Fibroblast of lung (primary cell): ENCODE data around the gene ELMO1. TPM values are rescaled to one million over a fixed set of nuclear protein-coding genes. Genes with fewer than 3 reads are reported as not detected.

Experiments
- DNase-seq, 2 donors: peaks; one replicate each; pipeline versions ENCODE4 v3.0.0 to v3.0.0-alpha.2; 2010; ENCODE audit warnings: low read depth in 2 of 2
- H2AFZ ChIP-seq: 2 replicates; pipeline ENCODE4 v1.5.1; 2012; ENCODE audit warnings: low read length, control low read depth, inconsistent platforms
- H3K27ac ChIP-seq: 2 replicates; pipeline ENCODE4 v1.5.1; 2011; ENCODE audit warnings: low read length, control low read depth; ENCODE audit not compliant: insufficient read depth
- H3K27me3 ChIP-seq: 2 replicates; pipeline ENCODE4 v1.5.1; 2011; ENCODE audit warnings: mild to moderate bottlenecking, low read length; ENCODE audit not compliant: control insufficient read depth, insufficient read depth
- H3K36me3 ChIP-seq: 2 replicates; pipeline ENCODE4 v1.5.1; 2011; ENCODE audit warnings: low read length; ENCODE audit not compliant: control insufficient read depth, insufficient read depth
- H3K4me1 ChIP-seq: 2 replicates; pipeline ENCODE4 v1.5.1; 2011; ENCODE audit warnings: low read length; ENCODE audit not compliant: control insufficient read depth, insufficient read depth; ENCODE audit errors: extremely low read depth
- H3K4me2 ChIP-seq: 2 replicates; pipeline ENCODE4 v1.5.1; 2011; ENCODE audit warnings: low read length, control low read depth; ENCODE audit not compliant: insufficient read depth; ENCODE audit errors: extremely low read depth
- H3K4me3 ChIP-seq, 4 experiments: fragments of 200-600 bp in 1 of 4; sonication (generic) in 1 of 4; replicated peaks in 1 of 4; 2 replicates each; pipeline ENCODE4 v1.5.1; 2011 to 2016; ENCODE audit warnings: low read length in 4 of 4, low read depth in 3 of 4, mild to moderate bottlenecking in 3 of 4, control low read depth in 2 of 4, inconsistent platforms in 1 of 4, mixed read lengths in 1 of 4; ENCODE audit not compliant: insufficient read depth in 1 of 4; ENCODE audit errors: control extremely low read depth in 1 of 4
- H3K79me2 ChIP-seq: 2 replicates; pipeline ENCODE4 v1.5.1; 2012; ENCODE audit warnings: mild to moderate bottlenecking, low read length, inconsistent platforms; ENCODE audit not compliant: control insufficient read depth, insufficient read depth
- H3K9ac ChIP-seq: 2 replicates; pipeline ENCODE4 v1.5.1; 2011; ENCODE audit warnings: mild to moderate bottlenecking, low read length, control low read depth; ENCODE audit not compliant: insufficient read depth
- H3K9me3 ChIP-seq: 2 replicates; pipeline ENCODE4 v1.5.1; 2012; ENCODE audit warnings: low read depth, low read length; ENCODE audit not compliant: control insufficient read depth, insufficient read depth
- H4K20me1 ChIP-seq: 2 replicates; pipeline ENCODE4 v1.5.1; 2011; ENCODE audit warnings: low read length; ENCODE audit not compliant: control insufficient read depth, insufficient read depth; ENCODE audit errors: extremely low read depth
- EZH2 ChIP-seq: IDR thresholded peaks from 2 replicates; pipeline ENCODE4 v1.5.1; 2012; ENCODE audit warnings: low read length, control low read depth, mild to moderate bottlenecking; ENCODE audit errors: missing control alignments
- polyA plus RNA-seq, 2 donors: library from polyadenylated mRNA; depleted of rRNA in 1 of 2; stranded (reverse) in 1 of 2; unstranded in 1 of 2; fragments of >200 nt; gene quantifications; 2 replicates each; pipeline ENCODE4 v1.2.1, GENCODE V29; 2011 to 2012; ENCODE audit warnings: missing spikeins in 1 of 2
- total RNA-seq: library from RNA; depleted of rRNA; stranded (reverse); fragments of >200 nt; gene quantifications from 2 replicates; pipeline ENCODE4 v1.2.1, GENCODE V29; 2014
- TF ChIP-seq, protein P1 (sequence below), 2 donors: IDR thresholded peaks in 1 of 2; conservative IDR thresholded peaks in 1 of 2; 1 replicate in 1 of 2; 2 replicates in 1 of 2; pipeline ENCODE4 v1.5.1; 2011 to 2012; ENCODE audit warnings: low read length in 2 of 2, control low read depth in 1 of 2, inconsistent platforms in 1 of 2, low read depth in 1 of 2, mild to moderate bottlenecking in 1 of 2

The ELMO1 gene
- total and polyA plus RNA-seq, 2 donors (not counting 1 experiment from before 2014, with no cell fraction given): 0.50 TPM; not detected in 1

DNA sequence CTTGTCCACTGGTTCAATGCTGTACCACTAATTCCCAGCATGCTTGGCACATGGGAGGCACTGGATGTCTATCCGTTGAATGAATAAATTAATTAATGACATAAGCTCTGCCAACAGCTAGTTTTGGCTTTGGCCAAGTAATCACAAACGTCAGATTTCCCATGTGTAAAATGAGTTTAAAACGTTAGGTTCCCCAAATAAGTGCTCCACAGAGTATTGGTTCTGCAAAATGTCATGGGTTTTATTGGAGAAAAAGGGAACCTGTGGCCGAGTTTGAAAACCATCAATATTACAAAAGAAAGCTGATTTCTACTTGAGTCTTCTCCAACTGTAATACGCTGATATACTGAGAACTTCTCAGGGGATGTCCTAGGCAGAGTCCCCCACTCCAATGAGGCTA is 23.2 kb downstream of the ELMO1 start:
- Histone ChIP-seq H3K79me2 (no peaks in the 10 kb centered on the region), H2AFZ (no peak overlapping the region), H4K20me1 (no peaks in the 10 kb centered on the region), H3K36me3 (no peaks in the 10 kb centered on the region), H3K4me2 (no peak overlapping the region), H3K27ac (no peak overlapping the region), H3K4me1 (no peaks in the 10 kb centered on the region), H3K9ac (no peak overlapping the region), H3K4me3 (no peak overlapping the region), H3K27me3 (no peaks in the 10 kb centered on the region), H3K9me3 (no peaks in the 10 kb centered on the region)
- DNase-seq: no peak
- TF ChIP-seq EZH2: no peak
- TF ChIP-seq, protein P1, sequence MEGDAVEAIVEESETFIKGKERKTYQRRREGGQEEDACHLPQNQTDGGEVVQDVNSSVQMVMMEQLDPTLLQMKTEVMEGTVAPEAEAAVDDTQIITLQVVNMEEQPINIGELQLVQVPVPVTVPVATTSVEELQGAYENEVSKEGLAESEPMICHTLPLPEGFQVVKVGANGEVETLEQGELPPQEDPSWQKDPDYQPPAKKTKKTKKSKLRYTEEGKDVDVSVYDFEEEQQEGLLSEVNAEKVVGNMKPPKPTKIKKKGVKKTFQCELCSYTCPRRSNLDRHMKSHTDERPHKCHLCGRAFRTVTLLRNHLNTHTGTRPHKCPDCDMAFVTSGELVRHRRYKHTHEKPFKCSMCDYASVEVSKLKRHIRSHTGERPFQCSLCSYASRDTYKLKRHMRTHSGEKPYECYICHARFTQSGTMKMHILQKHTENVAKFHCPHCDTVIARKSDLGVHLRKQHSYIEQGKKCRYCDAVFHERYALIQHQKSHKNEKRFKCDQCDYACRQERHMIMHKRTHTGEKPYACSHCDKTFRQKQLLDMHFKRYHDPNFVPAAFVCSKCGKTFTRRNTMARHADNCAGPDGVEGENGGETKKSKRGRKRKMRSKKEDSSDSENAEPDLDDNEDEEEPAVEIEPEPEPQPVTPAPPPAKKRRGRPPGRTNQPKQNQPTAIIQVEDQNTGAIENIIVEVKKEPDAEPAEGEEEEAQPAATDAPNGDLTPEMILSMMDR (conservative IDR thresholded peaks at IDR 0.05 in 1 of 2, IDR thresholded peaks at IDR 0.05 in 1 of 2; ENCODE audit: low read depth in 1 of 2, low read length in 2 of 2): no peak

DNA sequence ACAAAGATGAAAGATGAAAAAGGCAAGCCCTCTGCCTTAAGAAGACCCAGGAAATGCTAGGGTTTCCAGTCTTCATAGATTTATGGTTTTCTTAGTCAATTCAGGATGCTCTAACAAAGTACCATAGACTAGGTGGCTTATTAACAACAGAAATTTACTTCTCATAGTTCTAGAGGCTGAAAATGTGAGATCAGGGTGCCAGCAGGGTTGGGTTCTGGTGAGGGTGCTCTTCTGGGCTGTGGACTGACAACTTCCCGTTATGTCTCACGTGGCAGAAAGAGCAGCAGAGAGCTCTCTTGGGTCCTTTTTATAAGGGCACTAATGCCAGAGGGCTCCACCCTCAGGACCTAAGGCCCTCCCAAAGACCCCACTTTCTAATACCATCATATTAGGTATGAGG is 23.7 kb downstream of the ELMO1 start:
- H4K20me1 ChIP-seq: no peaks in the 10 kb centered on the region
- no peak overlapping the region for H2AFZ ChIP-seq
- no peaks in the 10 kb centered on the region for H3K4me1 ChIP-seq
- H3K27ac ChIP-seq: no peak overlapping the region
- no peaks in the 10 kb centered on the region for H3K27me3 ChIP-seq
- no peak for DNase-seq
- TF ChIP-seq, protein P1 (conservative IDR thresholded peaks at IDR 0.05 in 1 of 2, IDR thresholded peaks at IDR 0.05 in 1 of 2; ENCODE audit: low read depth in 1 of 2, low read length in 2 of 2): no peak
- no peak for TF ChIP-seq EZH2
- no peak overlapping the region for H3K4me3 ChIP-seq
- H3K36me3 ChIP-seq: no peaks in the 10 kb centered on the region
- H3K9me3 ChIP-seq: no peaks in the 10 kb centered on the region
- H3K79me2 ChIP-seq: no peaks in the 10 kb centered on the region
- no peak overlapping the region for H3K9ac ChIP-seq
- no peak overlapping the region for H3K4me2 ChIP-seq

DNA sequence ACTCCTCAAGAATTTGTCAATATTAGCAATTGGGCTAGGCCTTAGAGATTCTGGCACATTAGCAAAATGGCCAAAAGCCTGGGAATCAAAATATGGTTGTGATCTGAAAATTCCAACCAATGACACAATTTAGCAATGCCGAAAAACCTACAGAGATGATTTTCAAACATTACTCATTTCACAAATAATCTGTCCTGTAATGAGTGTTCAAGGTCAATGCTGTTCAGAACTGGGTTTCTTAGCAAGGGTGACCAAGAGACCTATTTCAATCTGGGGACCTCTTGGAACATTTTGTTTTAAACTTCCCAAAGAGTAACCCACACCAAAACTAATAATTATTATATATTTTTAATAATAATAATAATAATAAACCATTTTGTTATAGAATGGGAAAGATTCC is 24.1 kb downstream of the ELMO1 start:
- Histone ChIP-seq H3K4me2 (no peak overlapping the region), H3K27me3 (no peaks in the 10 kb centered on the region), H4K20me1 (no peaks in the 10 kb centered on the region), H3K79me2 (no peaks in the 10 kb centered on the region), H3K4me1 (no peaks in the 10 kb centered on the region), H2AFZ (no peak overlapping the region), H3K9ac (no peak overlapping the region), H3K36me3 (no peaks in the 10 kb centered on the region), H3K27ac (no peak overlapping the region), H3K4me3 (no peak overlapping the region), H3K9me3 (no peaks in the 10 kb centered on the region)
- TF ChIP-seq, protein P1 (conservative IDR thresholded peaks at IDR 0.05 in 1 of 2, IDR thresholded peaks at IDR 0.05 in 1 of 2; ENCODE audit: low read depth in 1 of 2, low read length in 2 of 2): no peak
- TF ChIP-seq EZH2: no peak
- DNase-seq: no peak
